HepG2 (cell line): ENCODE data around the gene TOP1. TPM values are rescaled to one million over a fixed set of nuclear protein-coding genes. Genes with fewer than 3 reads are reported as not detected.

Source experiments
- AKNA ChIP-seq: sonication (generic); formaldehyde crosslinking; IDR thresholded peaks from 2 replicates; pipeline ENCODE4 v1.4.0; 2020; ENCODE audit warnings: missing genetic modification reagents, borderline replicate concordance
- CHD4 ChIP-seq: fragments of 200-600 bp; sonication (generic); IDR thresholded peaks from 2 replicates; pipeline ENCODE4 v1.7.0; 2017; ENCODE audit warnings: mild to moderate bottlenecking, low read length, borderline replicate concordance
- DPF2 ChIP-seq: sonication (generic); formaldehyde crosslinking; IDR thresholded peaks from 2 replicates; pipeline ENCODE4 v1.4.0; 2020; ENCODE audit warnings: mild to moderate bottlenecking, low read depth, missing genetic modification reagents, borderline replicate concordance
- ELF3 ChIP-seq: IDR thresholded peaks from 2 replicates; pipeline ENCODE4 v1.6.1; 2016; ENCODE audit warnings: missing genetic modification reagents, missing compliant biosample characterization
- NPAS2 ChIP-seq: sonication (generic); formaldehyde crosslinking; IDR thresholded peaks from 2 replicates; pipeline ENCODE4 v1.8.0; 2022; ENCODE audit warnings: mild to moderate bottlenecking, missing genetic modification reagents, borderline replicate concordance
- ZBED4 ChIP-seq: sonication (generic); formaldehyde crosslinking; IDR thresholded peaks from 2 replicates; pipeline ENCODE4 v1.4.0; 2020; ENCODE audit warnings: missing genetic modification reagents, borderline replicate concordance
- ZNF337 ChIP-seq: sonication (generic); formaldehyde crosslinking; IDR thresholded peaks from 2 replicates; pipeline ENCODE4 v1.5.1; 2020; ENCODE audit warnings: missing genetic modification reagents, low read depth, mild to moderate bottlenecking, borderline replicate concordance
- ZNF33B ChIP-seq: sonication (generic); formaldehyde crosslinking; IDR thresholded peaks from 2 replicates; pipeline ENCODE4 v1.5.1; 2020; ENCODE audit warnings: mild to moderate bottlenecking, missing genetic modification reagents
- ZNF792 ChIP-seq: IDR thresholded peaks from 2 replicates; pipeline ENCODE4 v1.6.1; 2016
- ZUFSP ChIP-seq: sonication (generic); formaldehyde crosslinking; IDR thresholded peaks from 2 replicates; pipeline ENCODE4 v1.9.0; 2021; ENCODE audit warnings: missing genetic modification reagents, mild to moderate bottlenecking, borderline replicate concordance
- polyA plus RNA-seq, 8 experiments: library from polyadenylated mRNA; depleted of rRNA in 3 of 8; stranded (reverse) in 7 of 8; unstranded in 1 of 8; fragments of >200 nt; fragmentation: Illumina TruSeq in 4 of 8; extraction: Trizol in 4 of 8; gene quantifications; 2 replicates each; pipeline versions ENCODE4 v1.2.1 to v1.2.3, GENCODE V29; 2011 to 2016; ENCODE audit warnings: low read depth in 4 of 8, missing spikeins in 1 of 8, mixed read lengths in 1 of 8; ENCODE audit not compliant: insufficient read depth in 1 of 8
- total RNA-seq, 5 experiments: library from RNA; depleted of rRNA; stranded (reverse); fragments of >200 nt; fragmentation: Illumina TruSeq; extraction: Trizol; gene quantifications; 2 replicates each; pipeline ENCODE4 v1.2.3, GENCODE V29; 2016; ENCODE audit warnings: low read depth in 1 of 5

Gene TOP1
- total and polyA plus RNA-seq, 2 of the 13 experiments (the other 11 are each of a cell fraction or from before 2014, with no cell fraction given) = 10.2 to 19.4 TPM

DNA sequence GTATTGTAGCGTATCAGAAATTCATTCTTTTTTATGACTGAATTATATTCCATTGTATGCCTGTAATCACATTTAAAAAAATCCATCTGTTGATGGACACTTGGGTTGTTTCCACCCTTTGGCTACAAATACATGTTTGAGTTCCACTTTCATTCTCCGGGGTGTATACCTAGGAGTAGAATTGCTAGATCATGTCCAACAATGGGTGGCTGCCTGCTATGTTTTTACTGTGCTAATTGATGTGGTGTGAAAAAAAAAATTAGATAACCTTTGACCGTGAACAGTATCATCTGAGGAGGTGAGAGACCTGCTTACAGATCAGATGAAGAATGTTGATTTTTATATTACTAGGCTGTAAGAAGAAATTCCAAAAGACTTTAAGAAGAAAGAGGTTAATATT, 37.1 kb downstream of the TOP1 start (continued):
- TF ChIP-seq AKNA (CRISPR knock-in tag) = no peak
- TF ChIP-seq DPF2 = no peak
- TF ChIP-seq ZNF337 (CRISPR knock-in tag) = no peak
- TF ChIP-seq ZUFSP (CRISPR knock-in tag) = no peak
- TF ChIP-seq ZNF33B = no peak
- no peak for TF ChIP-seq CHD4
- TF ChIP-seq ZBED4 = no peak
- TF ChIP-seq NPAS2 (CRISPR knock-in tag) = no peak
- TF ChIP-seq ELF3 (CRISPR knock-in tag) = no peak
- no peak for TF ChIP-seq ZNF792
- TF ChIP-seq, all 625 proteins: peak for 0
